NK-92 treated with Interleukin-12 subunit alpha and Interleukin-12 subunit beta, amount 100 ng/mL, for 24 hours (cell line): ENCODE measurements around the gene EHMT2.
"Not testable (repeated sequence)": the region's sequence is repeated elsewhere in the genome, so short reads cannot be mapped to it uniquely, and the experiment has no call there.

ENCODE experiments used
- DNase-seq: peaks from one replicate; lab custom pipeline; 2025; lab: John Stamatoyannopoulos, UW

Gene EHMT2

GRCh38 chr6:31915351-31915750, 17.9 kb upstream of the EHMT2 start:
- no peak for DNase-seq

GRCh38 chr6:31911826-31912585, 14.5 kb upstream of the EHMT2 start:
- no peak for DNase-seq

DNA sequence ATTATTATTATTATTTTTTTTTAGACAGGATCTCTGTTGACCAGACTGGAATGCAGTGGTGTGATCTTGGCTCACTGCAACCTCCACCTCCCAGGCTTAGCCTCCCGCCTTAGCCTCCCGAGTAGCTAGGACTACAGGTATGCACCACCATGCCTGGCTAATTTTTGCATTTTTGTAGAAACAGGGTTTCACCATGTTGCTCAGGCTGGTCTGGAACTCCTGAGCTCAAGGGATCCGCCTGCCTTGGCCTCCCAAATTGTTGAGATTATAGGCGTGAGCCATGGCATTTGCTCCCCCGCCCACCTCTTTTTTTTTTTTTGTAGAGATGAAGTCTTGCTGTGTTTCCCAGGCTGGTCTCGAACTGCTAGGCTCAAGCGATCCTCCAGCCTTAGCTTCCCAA, 11.8 kb upstream of the EHMT2 start:
- DNase-seq = not testable (repeated sequence)

DNA sequence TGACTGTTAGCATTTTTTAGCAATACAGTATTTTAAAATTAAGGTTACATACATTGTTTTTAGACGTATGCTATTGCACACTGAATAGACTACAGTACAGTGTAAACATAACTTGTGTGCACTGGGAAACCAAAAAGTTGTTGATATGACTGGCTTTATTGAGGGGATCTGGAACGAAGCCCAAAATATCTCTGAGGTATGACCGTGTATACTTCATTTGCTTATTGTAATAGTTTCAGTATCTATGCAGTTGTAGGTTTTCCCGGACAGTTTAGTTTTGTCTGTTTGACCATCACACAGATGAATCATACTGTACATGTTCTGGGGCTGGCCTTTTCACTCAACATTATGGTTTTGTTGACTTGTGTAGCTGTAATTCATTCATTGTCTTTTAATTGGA, 11.3 kb upstream of the EHMT2 start:
- no peak for DNase-seq

GRCh38 chr6:31908255-31908654, 10.8 kb upstream of the EHMT2 start:
- not testable (repeated sequence) for DNase-seq

DNA sequence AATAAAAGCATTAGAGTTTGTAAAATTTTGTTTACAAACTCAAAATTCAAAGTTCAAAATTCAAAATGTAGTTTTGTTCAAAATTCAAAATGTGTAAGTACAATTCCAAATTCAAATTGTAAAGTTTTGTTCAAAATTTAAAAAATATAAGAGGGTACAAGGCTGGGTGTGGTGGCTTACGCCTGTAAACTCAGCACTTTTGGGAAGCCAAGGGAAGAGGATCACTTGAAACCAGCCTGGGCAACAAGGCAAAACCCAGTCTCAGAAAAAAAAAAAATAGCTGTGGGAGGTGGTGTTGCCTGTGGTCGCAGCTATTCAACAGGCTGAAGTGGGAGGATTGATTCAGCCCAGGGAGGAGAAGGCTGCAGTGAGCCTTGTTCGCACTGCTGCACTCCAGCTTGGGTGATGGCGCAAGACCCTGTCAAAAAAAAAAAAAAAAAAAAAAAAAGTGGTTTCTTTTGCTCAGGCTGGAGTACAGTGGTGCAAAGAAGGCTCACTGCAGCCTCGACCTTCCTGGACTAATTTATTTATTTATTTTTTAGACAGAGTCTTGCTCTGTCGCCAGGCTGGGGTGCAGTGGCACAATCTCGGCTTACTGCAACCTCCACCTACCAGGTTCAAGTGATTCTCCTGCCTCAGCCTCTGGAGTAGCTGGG, 9.8 kb upstream of the EHMT2 start:
- DNase-seq = peak; percentile 59

- not testable (repeated sequence) for DNase-seq
Measured at GRCh38 chr6:31906727-31907126, 9.2 kb upstream of the EHMT2 start.

GRCh38 chr6:31906122-31906521, 8.6 kb upstream of the EHMT2 start:
- DNase-seq = no peak

DNA sequence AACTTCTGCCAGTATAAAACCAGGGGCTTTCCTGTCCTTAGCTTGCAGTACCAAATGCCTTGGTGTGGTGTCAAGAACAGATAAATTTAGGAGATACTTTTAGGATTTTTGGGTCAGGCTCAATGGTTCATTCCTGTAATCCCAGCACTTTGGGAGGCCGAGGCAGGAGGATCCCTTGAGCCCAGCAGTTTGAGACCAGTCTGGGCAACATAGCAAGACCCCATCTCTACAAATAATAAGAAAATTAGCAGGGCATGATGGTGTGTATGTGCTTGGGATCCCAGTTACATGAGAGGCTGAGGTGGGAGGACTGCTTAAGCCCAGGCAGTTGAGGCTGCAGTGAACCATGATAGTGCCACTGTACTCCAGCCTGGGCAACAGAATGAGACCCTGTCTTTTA, 7.5 kb upstream of the EHMT2 start:
- DNase-seq = no peak

GRCh38 chr6:31903957-31904356, 6.5 kb upstream of the EHMT2 start:
- no peak for DNase-seq

DNA sequence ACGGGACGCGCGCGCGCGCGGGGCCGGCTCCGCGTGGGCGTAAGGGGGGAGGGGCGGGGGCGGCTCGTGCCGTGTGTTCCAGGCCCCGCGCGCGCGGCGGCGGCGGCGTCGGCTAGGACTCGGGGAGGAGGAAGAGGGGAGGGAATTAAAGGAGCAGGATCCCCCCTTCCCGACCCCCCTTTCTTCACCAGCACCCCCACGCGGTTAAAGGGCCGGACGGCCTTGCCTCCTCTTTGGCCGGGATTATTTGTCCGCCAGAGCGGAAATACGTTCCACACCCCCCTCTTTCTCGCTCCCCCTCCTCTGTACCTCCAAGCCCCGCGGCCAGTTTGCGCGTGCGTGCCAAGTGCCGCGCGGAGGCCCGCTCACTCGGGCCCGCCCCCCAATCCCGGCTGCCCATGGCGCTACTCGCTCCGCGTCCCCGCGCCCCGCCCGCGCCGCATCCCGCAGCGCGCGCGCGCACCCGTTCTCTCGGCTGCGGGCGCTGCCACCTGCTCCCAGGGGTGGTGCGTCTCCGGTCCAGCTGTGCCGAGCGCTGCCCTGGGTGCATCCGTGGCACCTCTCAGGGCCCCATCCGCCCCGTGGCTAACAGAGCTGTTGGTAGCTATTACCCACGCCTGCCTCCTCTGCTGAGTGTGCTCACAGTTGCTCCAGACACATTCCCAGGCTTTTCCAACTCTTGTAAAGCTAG, 4.6 kb upstream of the EHMT2 start, which contains the start of gene ZBTB12:
TSS of gene ZBTB12 (minus strand) at position 134 of the 691 bp plus-strand sequence. CDS start 781 bp downstream, outside the sequence.
- peak; percentile 91 for DNase-seq

DNA sequence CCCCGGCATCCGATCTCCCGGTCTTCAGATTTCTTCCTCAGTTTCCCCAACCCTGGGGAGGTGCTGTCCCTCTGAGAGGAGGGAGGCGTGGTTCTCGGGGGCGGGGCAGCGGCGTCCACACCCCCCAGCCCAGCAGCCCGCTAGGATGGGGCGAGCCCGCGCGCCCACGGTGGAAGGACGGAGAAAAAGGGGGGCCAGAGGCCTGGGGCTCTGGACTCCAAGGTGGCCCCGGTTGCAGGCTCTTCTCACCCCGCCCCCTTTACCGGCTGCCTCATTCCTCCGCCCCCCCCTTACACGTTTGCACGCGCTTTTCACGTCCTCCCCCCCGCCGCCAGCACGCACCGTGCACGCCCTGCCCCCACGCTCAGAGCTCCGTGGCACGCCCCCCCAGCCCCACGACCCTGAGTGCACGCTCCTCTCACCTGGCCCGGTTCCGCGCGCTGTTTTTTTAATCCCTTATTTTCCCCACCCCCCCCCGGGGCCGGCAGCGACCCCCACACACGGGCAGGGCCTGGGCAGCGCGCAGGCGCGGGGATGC, 4.0 kb upstream of the EHMT2 start:
- DNase-seq = peak; percentile 63

DNA sequence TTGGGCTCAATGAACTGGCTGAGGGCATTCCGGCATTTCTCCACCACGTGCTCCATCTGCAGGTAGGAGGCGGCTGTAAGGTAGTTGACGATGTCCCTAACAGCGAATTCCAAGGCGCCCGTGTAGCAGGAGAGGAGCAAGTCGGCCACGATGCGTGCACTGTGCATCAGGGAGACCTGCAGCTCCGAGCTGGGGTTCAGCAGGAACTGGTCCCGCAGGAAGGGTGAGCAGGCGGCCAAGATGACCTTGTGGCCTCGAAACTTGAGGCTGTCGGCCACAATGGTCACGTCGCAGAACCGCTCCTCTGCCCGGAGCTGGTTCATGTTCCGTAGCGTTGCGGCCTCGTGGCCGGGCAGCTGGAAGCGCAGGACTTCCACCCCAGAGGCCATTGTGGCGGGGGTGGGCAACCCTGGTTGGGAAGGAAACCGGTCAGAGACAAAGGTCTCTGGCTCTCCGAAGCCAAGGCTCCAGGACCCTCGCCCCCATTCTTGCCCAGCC, 3.5 kb upstream of the EHMT2 start:
- no peak for DNase-seq

DNA sequence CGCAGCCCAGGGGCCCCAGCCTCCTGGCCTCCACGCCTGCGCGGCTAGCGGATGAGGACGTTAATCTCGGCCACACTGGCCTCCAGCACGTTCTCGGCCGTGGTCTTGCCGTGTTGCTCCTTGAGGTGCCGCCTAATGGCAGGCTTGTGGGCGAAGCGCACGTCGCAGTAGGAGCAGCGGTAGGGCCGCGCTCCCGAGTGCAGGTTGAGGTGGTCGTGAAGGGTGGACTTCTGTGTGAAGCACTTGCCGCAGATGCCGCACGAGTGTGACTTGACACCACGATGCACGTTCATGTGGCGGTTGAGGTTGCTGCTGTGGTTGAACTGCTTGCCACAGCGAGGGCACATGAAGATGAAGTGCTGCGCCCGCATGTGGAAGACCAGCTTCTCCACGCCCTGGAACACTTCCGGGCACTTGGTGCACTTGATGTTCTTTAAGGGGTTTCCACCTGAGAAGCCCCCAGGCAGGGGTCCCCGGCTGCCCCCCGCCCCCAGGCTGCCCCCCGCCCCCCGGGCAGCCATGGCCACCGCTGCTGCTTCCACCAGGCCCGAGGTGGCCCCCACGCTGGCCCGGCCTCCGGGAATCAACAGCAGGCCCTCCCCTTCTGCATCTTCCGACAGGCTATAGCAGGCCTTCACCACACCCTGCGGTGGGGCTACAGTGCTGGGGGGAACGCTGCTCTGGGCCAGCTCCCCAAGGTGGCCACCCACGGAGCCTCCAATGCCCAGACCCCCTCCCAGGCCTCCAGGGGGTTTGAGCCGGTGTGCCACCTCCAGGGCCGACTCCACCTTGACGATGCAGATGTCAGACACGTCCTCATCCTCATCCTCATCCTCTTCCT, 2.6 kb upstream of the EHMT2 start:
- DNase-seq = no peak

- no peak for DNase-seq
Measured at GRCh38 chr6:31899215-31899614, 1.7 kb upstream of the EHMT2 start.

- DNase-seq = no peak
Measured at GRCh38 chr6:31898383-31899011, 999 bp upstream of the EHMT2 start.

GRCh38 chr6:31896856-31897611, 464 bp downstream of the EHMT2 start:
- no peak for DNase-seq

GRCh38 chr6:31896493-31896855, 1.0 kb downstream of the EHMT2 start:
- no peak for DNase-seq

- no peak for DNase-seq
Measured at GRCh38 chr6:31892821-31893220, 4.7 kb downstream of the EHMT2 start.

- no peak for DNase-seq
Measured at GRCh38 chr6:31889331-31889972, 8.0 kb downstream of the EHMT2 start.
